GM19035 (cell line): ENCODE data around the gene GYG2.
"Not testable (repeated sequence)": the region's sequence is repeated elsewhere in the genome, so short reads cannot be mapped to it uniquely, and the experiment has no call there.

ENCODE experiments used
- ATAC-seq: cut with Tn5 transposase; IDR thresholded peaks from one replicate; pipeline ENCODE4 v1.9.1; 2021; ENCODE audit not compliant: unreplicated experiment

The GYG2 gene

GRCh38 chrX:2828344-2828958 lies at the start of gene GYG2:
Gene GYG2, plus strand, starts transcription at chrX:2828930. Its CDS starts 1,259 bp downstream, at chrX:2830189.
- ATAC-seq: no peak

DNA sequence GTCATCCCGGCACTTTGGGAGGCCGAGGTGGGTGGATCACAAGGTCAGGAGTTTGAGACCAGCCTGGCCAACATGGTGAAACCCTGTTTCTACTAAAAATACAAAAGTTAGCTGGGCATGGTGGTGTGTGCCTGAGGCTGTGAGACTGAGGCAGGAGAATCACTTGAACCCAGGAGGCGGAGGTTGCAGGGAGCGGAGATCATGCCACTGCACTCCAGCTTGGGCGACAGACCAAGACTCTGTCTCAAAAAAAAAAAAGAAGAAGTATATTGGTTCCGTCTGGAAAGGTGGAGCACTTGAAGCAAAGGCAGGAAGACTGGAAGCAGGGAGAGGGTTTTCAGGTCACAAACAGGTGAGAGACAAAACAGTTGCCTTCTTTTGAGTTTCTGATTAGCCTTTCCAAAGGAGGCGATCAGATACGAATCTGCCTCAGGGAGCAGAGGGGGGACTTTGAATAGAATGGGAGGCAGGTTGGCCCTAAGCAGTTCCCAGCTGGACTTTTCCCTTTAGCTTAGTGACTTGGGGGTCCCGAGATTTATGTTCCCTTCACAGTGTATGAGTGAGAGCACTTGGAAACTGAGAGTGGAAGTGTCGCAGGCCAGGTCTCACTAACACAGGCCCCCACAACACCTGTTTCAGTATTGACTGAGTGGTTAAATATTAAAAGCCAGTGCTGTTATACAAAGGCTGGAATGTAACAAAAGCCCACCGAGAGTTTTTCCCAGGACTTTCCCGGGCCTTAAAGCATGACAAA lies 48.1 kb upstream of the GYG2 start:
- not testable (repeated sequence) for ATAC-seq

GRCh38 chrX:2781226-2781571 lies 47.5 kb upstream of the GYG2 start:
- ATAC-seq: no peak

GRCh38 chrX:2781698-2782097 lies 47.0 kb upstream of the GYG2 start:
- ATAC-seq: no peak

DNA sequence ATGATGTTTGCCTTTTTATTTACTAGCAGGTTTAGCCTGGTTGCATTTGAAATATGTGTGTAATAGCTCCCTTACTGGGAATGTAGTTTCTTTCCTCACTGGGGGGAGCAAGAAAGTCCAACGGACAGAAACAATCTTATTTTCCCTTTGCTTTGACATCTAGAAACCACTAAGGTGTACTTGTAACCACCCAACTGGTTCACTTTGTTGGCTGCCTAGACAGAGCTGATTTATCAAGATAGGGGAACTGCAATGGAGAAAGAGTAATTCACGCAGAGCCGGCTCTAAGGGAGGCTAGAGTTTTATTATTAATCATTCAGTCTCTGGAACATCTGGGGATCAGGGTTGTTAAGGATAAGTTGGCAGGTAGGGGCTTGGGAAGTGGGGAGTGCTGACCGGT lies 46.6 kb upstream of the GYG2 start:
- no peak for ATAC-seq

GRCh38 chrX:2782778-2783177 lies 46.0 kb upstream of the GYG2 start:
- no peak for ATAC-seq

- ATAC-seq: no peak
Observed at GRCh38 chrX:2784026-2784425, 44.7 kb upstream of the GYG2 start.

GRCh38 chrX:2785538-2785937 lies 43.2 kb upstream of the GYG2 start:
- no peak for ATAC-seq

GRCh38 chrX:2788980-2789379 lies 39.8 kb upstream of the GYG2 start:
- ATAC-seq: no peak

DNA sequence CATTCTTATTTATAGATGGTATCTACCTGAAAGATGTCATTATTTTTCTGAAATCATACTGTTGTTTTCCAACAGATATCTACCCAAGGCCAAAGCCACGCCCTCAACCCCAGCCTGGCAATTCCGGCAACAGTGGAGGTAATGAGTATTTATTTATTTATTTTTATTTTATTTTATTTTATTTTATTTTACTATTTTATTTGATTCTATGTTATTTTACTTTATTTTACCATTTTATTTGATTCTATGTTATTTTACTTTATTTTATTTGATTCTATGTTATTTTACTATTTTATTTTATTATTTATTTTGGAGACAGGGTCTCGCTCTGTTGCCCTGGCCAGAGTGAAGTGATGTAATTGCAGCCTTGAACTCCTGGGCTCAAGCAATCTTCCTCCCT lies 39.2 kb upstream of the GYG2 start:
- ATAC-seq: no peak

DNA sequence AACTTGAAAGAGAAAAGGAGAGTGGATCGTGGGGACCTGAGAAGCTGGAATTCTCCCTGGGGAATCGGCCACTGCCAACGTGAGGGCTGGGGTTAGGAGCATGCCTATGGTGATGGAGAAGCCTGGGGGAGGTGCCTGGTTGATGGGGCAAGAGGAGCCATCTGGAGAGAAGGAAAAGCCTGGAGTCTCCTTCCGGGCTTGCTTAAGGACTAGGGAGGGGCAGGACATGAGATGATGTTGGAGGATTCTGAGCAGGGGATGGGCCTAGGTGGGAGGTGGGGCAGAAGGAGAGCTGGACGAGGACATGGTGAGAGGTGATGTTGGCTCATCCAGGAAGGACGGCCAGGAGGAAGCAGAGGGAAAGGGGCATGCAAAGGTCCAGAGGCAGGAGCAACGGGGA lies 35.0 kb upstream of the GYG2 start:
- ATAC-seq: no peak

GRCh38 chrX:2794336-2794735 lies 34.4 kb upstream of the GYG2 start:
- no peak for ATAC-seq

DNA sequence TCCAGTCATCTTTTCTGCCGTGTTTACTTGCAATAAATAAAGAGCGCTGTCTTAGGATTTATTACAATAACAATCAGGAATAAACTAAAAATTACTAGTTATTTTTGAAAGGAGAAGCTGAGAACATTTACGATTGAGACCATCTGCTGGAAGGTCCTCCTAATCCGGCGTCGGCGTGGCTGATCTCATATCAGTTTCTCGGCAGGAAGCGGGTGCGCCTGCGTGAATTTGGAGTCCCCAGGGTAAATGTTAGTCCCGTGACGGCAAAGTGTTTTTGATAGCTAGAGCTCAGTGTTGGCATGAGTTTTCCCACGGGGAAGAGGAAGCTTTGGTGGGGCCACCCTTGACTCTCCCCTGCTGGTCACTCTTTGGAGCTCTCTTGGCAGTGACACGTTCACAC lies 31.9 kb upstream of the GYG2 start:
- not testable (repeated sequence) for ATAC-seq

DNA sequence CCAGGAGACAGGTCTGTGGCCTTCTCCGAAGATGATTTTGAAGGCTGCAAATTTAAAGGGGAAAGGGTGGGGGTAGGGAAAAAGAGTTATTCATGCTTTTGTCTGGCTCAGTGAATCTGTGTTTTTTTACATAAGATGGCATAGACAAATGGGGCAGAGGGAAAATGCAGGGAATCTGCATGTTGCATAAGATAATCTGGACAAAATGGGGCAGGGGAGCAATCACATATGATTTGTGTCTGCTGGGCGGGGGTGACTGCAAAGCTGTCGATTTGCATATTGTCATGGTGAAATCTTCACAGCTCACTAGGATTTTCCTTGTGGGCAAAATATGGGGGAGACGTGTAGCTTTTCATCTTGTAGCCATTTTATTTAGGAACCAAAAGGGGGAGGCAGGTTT lies 29.4 kb upstream of the GYG2 start:
- ATAC-seq: no peak

DNA sequence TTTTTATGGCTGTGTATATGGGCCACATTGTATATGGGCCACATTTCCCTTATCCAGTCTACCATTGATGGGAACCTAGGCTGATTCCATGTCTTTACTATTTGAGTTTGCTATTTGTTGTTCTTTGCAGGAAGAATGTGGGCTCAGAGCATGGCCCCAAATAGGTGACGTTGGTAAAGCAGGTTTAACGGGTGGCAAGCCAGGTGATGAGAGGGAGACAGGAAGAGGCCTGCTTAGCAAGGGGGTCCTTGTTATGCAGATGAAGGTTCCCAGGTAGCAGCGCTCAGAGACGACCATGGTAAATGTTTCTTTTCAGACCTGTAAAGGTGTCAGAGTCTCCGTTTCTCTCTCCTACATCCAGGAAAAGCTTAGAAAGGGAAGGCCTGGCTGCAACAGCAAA lies 28.8 kb upstream of the GYG2 start:
- ATAC-seq: not testable (repeated sequence)

GRCh38 chrX:2801223-2801622 lies 27.5 kb upstream of the GYG2 start:
- ATAC-seq: no peak

- not testable (repeated sequence) for ATAC-seq
Observed at GRCh38 chrX:2802376-2803090, 26.2 kb upstream of the GYG2 start.

- ATAC-seq: not testable (repeated sequence)
Observed at GRCh38 chrX:2803486-2803885, 25.2 kb upstream of the GYG2 start.

- ATAC-seq: not testable (repeated sequence)
Observed at GRCh38 chrX:2804106-2804843, 24.5 kb upstream of the GYG2 start.

GRCh38 chrX:2804858-2805257 lies 23.9 kb upstream of the GYG2 start:
- ATAC-seq: not testable (repeated sequence)

DNA sequence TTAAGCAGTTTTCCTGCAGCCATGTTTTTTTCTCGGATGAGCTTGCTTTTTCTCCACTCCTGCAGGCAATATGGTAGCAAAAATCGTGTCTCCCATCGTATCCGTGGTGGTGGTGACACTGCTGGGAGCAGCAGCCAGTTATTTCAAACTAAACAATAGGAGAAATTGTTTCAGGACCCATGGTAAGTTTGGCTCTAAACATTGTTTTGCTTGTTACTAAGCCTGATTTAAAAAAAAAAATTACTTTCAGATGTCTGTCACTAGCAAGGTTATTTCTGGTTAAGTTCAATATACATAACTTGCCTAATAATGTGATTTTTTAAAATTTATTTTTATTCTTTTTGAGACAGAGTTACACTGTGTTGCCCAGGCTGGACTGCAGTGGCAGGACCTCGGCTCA lies 17.5 kb upstream of the GYG2 start:
- ATAC-seq: no peak
